NCI-H1694 treated with DMSO at 0.1 percent for 48 hours (cell line): ENCODE measurements around the gene ZFC3H1.
"Not testable (repeated sequence)": the region's sequence is repeated elsewhere in the genome, so short reads cannot be mapped to it uniquely, and the experiment has no call there.

Experiments
- DNase-seq: peaks from one replicate; lab custom pipeline; 2025; lab: John Stamatoyannopoulos, UW

ZFC3H1 gene

DNA sequence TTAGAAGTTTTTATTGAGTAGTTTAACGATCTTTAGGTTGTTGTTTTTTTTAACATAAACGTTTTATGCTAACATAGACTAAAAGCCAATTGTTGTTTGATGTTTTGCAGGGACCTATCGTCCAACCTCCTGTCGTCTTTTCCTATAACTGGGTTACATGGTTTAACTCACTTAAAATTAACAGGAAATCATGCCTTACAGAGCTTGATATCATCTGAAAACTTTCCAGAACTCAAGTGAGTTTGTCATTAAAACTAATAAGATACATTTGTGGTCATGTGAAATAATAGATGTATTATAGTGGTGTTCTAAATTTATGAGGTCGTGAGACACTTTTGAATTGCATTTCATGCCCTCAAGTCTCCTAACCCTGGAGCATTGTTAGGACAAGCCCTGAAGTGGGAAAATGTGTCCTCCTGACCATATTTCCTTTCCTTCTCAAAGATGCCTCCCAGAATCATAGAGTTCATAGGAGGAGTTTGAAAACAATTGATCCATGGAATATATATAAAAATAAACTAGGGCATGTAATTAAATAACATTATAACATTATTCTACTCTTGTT is 84.9 kb downstream of the ZFC3H1 start:
- no peak for DNase-seq

- no peak for DNase-seq
Measured at GRCh38 chr12:71576496-71576895, 87.2 kb downstream of the ZFC3H1 start.

DNA sequence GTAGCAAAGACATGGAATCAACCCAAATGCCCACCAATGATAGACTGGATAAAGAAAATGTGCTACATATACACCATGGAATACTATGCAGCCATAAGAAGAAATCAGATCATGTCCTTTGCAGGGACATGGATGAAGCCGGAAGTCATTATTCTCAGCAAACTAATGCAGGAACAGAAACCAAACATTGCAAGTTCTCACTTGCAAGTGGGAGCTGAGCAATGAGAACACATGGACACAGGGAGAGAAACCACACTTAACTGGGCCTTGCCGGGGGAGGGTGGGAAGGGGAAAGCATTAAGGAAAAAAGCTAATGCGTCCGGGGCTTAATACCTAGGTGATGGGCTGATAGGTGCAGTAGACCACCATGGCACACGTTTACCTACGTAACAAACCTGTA is 93.8 kb downstream of the ZFC3H1 start:
- not testable (repeated sequence) for DNase-seq

- no peak for DNase-seq
Measured at GRCh38 chr12:71567537-71567936, 96.1 kb downstream of the ZFC3H1 start.

DNA sequence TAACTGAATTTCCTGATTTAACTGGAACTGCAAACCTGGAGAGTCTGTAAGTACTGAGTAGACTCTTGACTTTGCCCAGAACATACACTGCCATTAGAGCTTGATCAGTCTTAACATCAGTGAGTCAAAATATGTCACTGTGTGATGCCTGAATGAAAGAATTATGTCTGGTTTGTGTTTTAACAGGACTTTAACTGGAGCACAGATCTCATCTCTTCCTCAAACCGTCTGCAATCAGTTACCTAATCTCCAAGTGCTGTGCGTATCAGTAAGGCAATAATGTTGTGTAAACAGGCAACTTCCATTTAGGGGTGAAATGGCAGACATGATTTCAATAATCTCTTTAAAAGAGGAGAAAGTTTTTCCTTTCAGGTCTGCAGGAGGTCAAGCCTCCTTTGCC is 97.0 kb downstream of the ZFC3H1 start:
- DNase-seq = no peak

DNA sequence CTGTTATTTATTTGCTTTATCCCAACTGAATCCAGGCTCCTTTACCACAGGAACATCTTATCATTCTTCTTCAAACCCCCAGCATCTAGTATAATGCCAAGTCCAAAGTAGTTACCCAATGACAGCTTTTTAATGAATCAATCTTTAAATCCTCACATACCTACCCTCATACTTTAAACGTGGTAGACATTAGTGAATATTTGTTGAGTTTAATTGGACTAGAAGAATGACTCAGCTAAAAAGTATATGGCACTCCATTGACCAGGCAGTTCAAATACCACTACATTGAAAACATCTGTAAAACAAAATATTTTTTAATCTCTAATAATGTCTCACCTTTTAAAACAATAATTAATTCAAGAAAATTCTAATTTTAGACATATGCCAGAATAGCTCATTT is 98.1 kb downstream of the ZFC3H1 start:
- no peak for DNase-seq

DNA sequence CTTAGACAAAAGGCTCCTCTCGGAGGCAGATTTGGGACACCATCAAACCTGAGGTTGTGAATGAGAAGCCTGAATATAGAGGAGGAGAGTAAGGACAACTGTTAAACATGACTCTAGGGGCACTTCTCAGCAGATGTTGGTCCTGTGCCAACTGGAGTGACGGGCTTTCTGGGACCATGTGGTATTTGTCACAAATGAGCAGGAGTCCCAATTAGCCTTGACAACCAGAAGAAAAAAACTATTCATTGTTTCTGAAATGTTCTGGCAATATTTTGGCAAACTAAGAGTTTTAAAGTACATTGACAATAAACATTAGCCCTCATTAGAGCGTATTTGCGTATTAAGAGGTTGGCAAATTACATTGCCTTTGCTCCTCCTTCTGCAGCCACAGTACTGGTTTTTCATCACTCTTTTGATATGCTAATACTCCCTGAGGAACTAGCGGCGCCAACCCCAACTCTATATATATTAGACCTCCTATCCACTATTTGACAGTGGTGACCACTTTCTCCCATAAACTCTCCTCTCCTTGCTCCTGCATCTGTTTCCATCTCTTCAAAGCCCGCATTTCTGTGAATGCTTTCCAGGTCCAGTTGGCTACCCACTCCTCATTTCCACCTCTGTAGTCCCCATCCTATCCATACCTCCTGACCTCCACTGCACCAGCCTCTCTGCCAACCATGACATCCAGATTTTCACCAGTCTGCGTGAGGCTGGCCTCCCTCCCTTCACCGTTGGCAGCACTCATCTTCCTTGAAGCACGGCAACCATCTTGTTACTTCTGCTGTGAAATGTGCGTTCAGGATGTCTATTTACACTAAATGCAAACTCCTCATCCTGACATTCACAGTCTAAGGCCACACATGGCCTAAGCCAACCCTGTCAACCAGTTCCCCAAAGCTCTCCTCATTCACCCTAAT is 100.7 kb downstream of the ZFC3H1 start:
- DNase-seq = no peak
